Heart right ventricle (tissue), 16 donors: ENCODE results near the gene WDR20. TPM values are rescaled to one million over a fixed set of nuclear protein-coding genes. Genes with fewer than 3 reads are reported as not detected.

Experiments
- ATAC-seq, 8 donors: fragments of 200-7000 bp; cut with Tn5 transposase; one replicate each; pipeline ENCODE4 v1.9.1; 2020; ENCODE audit warnings: mild to moderate bottlenecking in 8 of 8, moderate library complexity in 8 of 8, moderate number of reproducible peaks in 1 of 8
- DNase-seq, 2 donors: peaks; one replicate each; pipeline ENCODE4 v3.0.0-alpha.2; 2020
- H3K27ac ChIP-seq, 10 donors: fragments of 200-600 bp; sonication (generic) in 2 of 10; one replicate each; pipeline versions ENCODE4 v1.5.0 to v1.8.0; 2020 to 2022; ENCODE audit warnings: mild to moderate bottlenecking in 3 of 10
- H3K27me3 ChIP-seq, 7 donors: fragments of 200-600 bp; one replicate each; pipeline ENCODE4 v1.8.0; 2021 to 2022; ENCODE audit warnings: mild to moderate bottlenecking in 2 of 7
- H3K36me3 ChIP-seq, 9 donors: fragments of 200-600 bp; sonication (generic) in 1 of 9; one replicate each; pipeline versions ENCODE4 v1.5.0 to v1.8.0; 2020 to 2022; ENCODE audit warnings: mild to moderate bottlenecking in 2 of 9
- H3K4me1 ChIP-seq, 9 donors: fragments of 200-600 bp; sonication (generic) in 1 of 9; one replicate each; pipeline versions ENCODE4 v1.5.0 to v1.8.0; 2020 to 2022; ENCODE audit warnings: mild to moderate bottlenecking in 4 of 9
- H3K4me3 ChIP-seq, 10 donors: fragments of 200-600 bp; sonication (generic) in 2 of 10; one replicate each; pipeline versions ENCODE4 v1.5.0 to v1.8.0; 2020 to 2022; ENCODE audit warnings: mild to moderate bottlenecking in 7 of 10, moderate library complexity in 2 of 10
- H3K9me3 ChIP-seq, 11 donors: fragments of 200-600 bp in 10 of 11; sonication (generic) in 2 of 11; one replicate each; pipeline versions ENCODE4 v1.5.0 to v1.8.0; 2013 to 2022; ENCODE audit warnings: mild to moderate bottlenecking in 2 of 11, control low read depth in 1 of 11, moderate library complexity in 1 of 11
- CTCF ChIP-seq, 9 donors: fragments of 200-600 bp; sonication (generic) in 2 of 9; IDR thresholded peaks; one replicate each; pipeline versions ENCODE4 v1.5.0 to v1.8.0; 2021 to 2022; ENCODE audit warnings: antibody characterized with exemption in 9 of 9, mild to moderate bottlenecking in 5 of 9, moderate library complexity in 1 of 9
- WGBS, 2 donors: extraction: QIAGEN DNeasy Blood & Tissue Kit; methylation state at CpG; one replicate each; pipeline ENCODE4 v1.1.7; 2013; ENCODE audit warnings: inconsistent platforms in 1 of 2; 5-methylcytosine and 5-hydroxymethylcytosine counted together
- intact Hi-C, 10 donors: fragments of 100-400 bp; cut with DNase I; formaldehyde crosslinking; loops; one replicate each; pipeline versions ENCODE4 v1.11.1 to v1.14.2; 2022
- polyA plus RNA-seq, 2 donors: library from polyadenylated mRNA; stranded (reverse); fragments of 200-250 nt; gene quantifications; one replicate each; pipeline ENCODE4 v1.2.3, GENCODE V29; 2013
- total RNA-seq, 10 donors: library from RNA; stranded (reverse); fragmentation: NEBNext Ultra II Directional in 3 of 10; extraction: Animal tissue kit (Norgen Biotek cat#: 25700) in 3 of 10; gene quantifications; one replicate each; pipeline versions ENCODE4 v1.2.1 to v1.2.4, GENCODE V29; 2021 to 2023
- donor health status: Arrhythmogenic right ventricular cardiomyopathy.
- donor health status: ischemic (EF 13 %, LVEDD 7.1; RV severe dilation, severe dysfunction).
- donor health status: healthy with polysubstance abuse.
- donor health status: DM: no; HTN: yes; CAD: no.
- donor health status: DM: no; HTN: no; CAD: no.
- donor health status: ischemic (EF 25% LVEDD 6.9; RV normal size, moderate dysfunction).
- donor health status: ischemic (EF 25% LVEDD 5.7; RV mildly dilated, moderate dysfunction).
- donor health status: healthy.
- donor health status: DM: yes; HTN: yes; CAD: no.
- donor health status: Ischemic cardiomyopathy.
- donor health status: ischemic (EF 35%, LVEDD 5.7; RV mildly dilated, moderate dysfunction).
- donor health status: nonischemic (EF 11% LVEDD 7.7; RV severe dilation, severe dysfunction).
- donor health status: DM: yes; HTN: yes; CAD: no.
- donor health status: PGD.
- donor health status: ischemic (EF 29% LVEDD 5.4; RV normal size, mild dysfunction).
- donor health status: nonischemic (EF 23%, LVEDD 6.1; RV moderate dilation, normal function).

Gene WDR20
- total and polyA plus RNA-seq, 12 donors: 10.7 to 28.0 (median 20.5) TPM

- 76 to 77% methylated on average over 4 of the region's 4 CpGs for WGBS, 2 donors
- intact Hi-C loops: loop anchor here in 5 of 10 donors (5.0 to 10.0 kb wide), 5 partner anchors 61 to 176 kb away; partner anchors contain the start of gene ZNF839 (in 1 of the 5)
- Histone ChIP-seq H3K4me1 (peaks cover 10 to 51% (median 42%) of the 10 kb centered on the region in 9 donors), H3K27ac (no peak overlapping the region), H3K36me3 (peaks cover 0 to 18% (median 0%) of the 10 kb centered on the region in 9 donors), H3K4me3 (peak overlapping the region in 3 of 10 donors; percentile 71 to 99 (median 85)), H3K27me3 (no peaks in the 10 kb centered on the region), H3K9me3 (no peaks in the 10 kb centered on the region)
- ATAC-seq (no peak), DNase-seq (no peak)
- no peak for TF ChIP-seq CTCF (IDR thresholded peaks at IDR 0.05)
Observed at GRCh38 chr14:102141797-102142196, 2.1 kb downstream of the WDR20 start.

- intact Hi-C loops: loop anchor here in 5 of 10 donors (5.0 to 10.0 kb wide), 5 partner anchors 57 to 172 kb away; partner anchors contain the start of gene ZNF839 (in 1 of the 5)
- H3K4me1 ChIP-seq: peaks cover 10 to 71% (median 40%) of the 10 kb centered on the region in 9 donors
Observed at GRCh38 chr14:102144914-102145313, 5.2 kb downstream of the WDR20 start.

GRCh38 chr14:102145395-102145794, 5.7 kb downstream of the WDR20 start:
- H3K4me1 ChIP-seq: peaks cover 10 to 75% (median 43%) of the 10 kb centered on the region in 9 donors
- no peak overlapping the region for H3K4me3 ChIP-seq
- no peaks in the 10 kb centered on the region for H3K9me3 ChIP-seq
- no peak overlapping the region for H3K27ac ChIP-seq
- no peak for ATAC-seq
- WGBS, 2 donors: 94 to 96% methylated on average over 6 of the region's 6 CpGs
- DNase-seq: no peak
- TF ChIP-seq CTCF (IDR thresholded peaks at IDR 0.05): no peak
- no peaks in the 10 kb centered on the region for H3K27me3 ChIP-seq
- H3K36me3 ChIP-seq: peaks cover 0 to 24% (median 0%) of the 10 kb centered on the region in 9 donors
- intact Hi-C loops: loop anchor here in 1 of 10 donors (10.0 kb wide), 1 partner anchor 59 kb away; no protein-coding TSS in a partner anchor

More at GRCh38 chr14:102144914-102145313, 5.2 kb downstream of the WDR20 start:
- ATAC-seq (no peak), DNase-seq (no peak)
- Histone ChIP-seq H3K27ac (no peak overlapping the region), H3K27me3 (no peaks in the 10 kb centered on the region), H3K9me3 (no peaks in the 10 kb centered on the region), H3K4me3 (no peak overlapping the region), H3K36me3 (peaks cover 0 to 24% (median 0%) of the 10 kb centered on the region in 9 donors)
- no peak for TF ChIP-seq CTCF (IDR thresholded peaks at IDR 0.05)

GRCh38 chr14:102146423-102146822, 6.7 kb downstream of the WDR20 start:
- Histone ChIP-seq H3K4me1 (peaks cover 8 to 75% (median 42%) of the 10 kb centered on the region in 9 donors), H3K27ac (no peak overlapping the region), H3K9me3 (no peaks in the 10 kb centered on the region), H3K27me3 (no peaks in the 10 kb centered on the region), H3K36me3 (peaks cover 0 to 24% (median 0%) of the 10 kb centered on the region in 9 donors), H3K4me3 (no peak overlapping the region)
- no peak for TF ChIP-seq CTCF (IDR thresholded peaks at IDR 0.05)
- 68 to 70% methylated on average over 2 of the region's 2 CpGs for WGBS, 2 donors
- intact Hi-C loops: loop anchor here in 1 of 10 donors (10.0 kb wide), 1 partner anchor 58 kb away; no protein-coding TSS in a partner anchor
- no peak for ATAC-seq
- DNase-seq: no peak
